ENCODE measurements around the gene POLR1G.

The POLR1G gene, protein sequence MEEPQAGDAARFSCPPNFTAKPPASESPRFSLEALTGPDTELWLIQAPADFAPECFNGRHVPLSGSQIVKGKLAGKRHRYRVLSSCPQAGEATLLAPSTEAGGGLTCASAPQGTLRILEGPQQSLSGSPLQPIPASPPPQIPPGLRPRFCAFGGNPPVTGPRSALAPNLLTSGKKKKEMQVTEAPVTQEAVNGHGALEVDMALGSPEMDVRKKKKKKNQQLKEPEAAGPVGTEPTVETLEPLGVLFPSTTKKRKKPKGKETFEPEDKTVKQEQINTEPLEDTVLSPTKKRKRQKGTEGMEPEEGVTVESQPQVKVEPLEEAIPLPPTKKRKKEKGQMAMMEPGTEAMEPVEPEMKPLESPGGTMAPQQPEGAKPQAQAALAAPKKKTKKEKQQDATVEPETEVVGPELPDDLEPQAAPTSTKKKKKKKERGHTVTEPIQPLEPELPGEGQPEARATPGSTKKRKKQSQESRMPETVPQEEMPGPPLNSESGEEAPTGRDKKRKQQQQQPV

DNA sequence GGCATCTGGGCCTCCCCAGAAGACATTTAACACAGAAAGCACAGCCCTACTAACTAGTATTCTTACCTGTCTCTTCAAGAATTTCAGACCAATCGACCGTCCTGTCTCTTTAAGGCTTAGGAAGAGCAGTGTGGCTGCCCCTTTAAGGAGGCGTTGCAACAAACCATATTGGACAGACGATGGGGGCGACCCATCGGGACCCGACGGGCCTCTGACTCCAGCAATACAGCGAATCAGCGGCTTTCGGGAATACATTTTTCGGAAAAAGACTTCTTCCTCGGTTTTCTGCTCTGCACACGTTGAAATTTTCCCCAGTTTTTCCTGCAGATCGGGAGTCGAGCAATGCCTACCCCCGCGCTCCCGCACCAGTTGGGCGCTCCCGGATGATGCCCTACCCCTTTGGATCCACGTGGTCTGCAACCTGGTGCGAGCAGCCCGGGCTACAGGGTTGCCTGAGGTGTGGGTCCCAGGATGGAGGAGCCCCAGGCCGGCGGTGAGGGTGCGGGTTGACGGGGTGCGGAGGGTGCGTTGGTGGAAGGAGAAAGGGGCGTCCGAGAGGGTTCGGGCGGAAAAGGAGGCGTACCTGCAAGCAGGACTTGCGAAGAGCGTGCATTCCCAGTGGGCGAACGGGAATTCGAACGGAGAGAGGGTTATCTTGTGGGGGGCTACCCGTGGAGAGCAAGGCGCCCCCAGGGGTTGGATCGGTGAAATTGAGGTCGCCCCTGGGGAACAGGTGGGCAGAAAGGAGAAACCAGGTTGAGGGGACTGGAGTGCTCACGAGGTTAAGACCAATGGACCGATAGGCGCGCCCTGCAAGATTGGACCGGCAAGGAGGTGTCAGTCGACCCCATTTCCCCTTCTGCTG lies at the start of gene POLR1G:
POLR1G (plus strand) TSS at position 419 of the 865 bp plus-strand sequence; CDS start at position 472, 53 bp downstream.
- DNase-seq, result peak; percentile 95 to 96 (median 96)

DNA sequence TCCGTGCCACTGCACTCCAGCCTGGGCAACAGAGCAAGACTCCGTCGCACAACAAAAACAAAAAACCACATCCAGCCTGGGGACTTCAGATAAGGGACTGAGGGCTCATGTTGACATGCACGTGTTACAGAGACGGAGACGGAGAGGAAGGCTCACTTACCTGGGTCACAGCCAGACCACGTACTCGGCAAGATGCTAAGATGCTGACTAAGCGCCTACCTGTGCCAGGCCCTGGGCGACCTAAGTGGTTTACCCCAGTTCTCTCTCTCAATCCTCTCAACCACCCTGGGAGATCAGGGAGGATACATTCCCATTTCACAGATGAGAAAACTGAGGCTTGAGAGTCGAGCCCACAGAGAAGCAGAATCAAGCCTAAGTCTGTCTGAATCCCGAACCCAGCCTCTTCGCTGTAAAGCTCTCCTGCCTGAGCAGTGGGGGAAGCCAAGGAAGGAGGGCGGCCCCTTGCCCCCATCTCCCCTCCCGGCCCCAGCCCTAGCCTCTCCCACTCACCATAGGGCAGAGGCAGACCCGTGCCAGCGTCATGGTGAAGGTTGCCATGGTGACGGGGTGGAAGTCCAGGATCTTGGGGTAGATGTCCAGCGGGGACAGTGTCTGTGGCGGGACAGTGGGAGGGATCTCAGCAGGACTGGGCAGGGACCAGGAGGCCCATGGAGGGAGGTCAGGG lies 49.5 kb upstream of the POLR1G start:
- no peak for DNase-seq

DNA sequence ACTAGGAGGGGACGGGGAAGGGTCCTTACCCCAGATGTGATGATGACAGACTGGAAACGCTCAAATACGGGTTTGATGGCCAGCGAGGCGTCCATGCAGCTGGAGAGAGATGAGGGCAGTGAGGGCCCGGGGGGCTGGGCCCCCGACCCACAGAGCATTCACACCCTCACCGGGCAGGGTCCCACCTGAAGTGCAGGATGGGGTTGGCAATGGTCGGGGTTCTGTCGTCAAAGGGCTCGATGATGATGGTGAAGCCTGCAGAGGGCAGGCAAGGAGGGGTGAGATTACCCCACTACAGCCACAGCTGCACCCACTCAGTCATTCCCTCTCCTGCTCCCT lies 49.0 kb upstream of the POLR1G start:
- DNase-seq, result no peak

DNA sequence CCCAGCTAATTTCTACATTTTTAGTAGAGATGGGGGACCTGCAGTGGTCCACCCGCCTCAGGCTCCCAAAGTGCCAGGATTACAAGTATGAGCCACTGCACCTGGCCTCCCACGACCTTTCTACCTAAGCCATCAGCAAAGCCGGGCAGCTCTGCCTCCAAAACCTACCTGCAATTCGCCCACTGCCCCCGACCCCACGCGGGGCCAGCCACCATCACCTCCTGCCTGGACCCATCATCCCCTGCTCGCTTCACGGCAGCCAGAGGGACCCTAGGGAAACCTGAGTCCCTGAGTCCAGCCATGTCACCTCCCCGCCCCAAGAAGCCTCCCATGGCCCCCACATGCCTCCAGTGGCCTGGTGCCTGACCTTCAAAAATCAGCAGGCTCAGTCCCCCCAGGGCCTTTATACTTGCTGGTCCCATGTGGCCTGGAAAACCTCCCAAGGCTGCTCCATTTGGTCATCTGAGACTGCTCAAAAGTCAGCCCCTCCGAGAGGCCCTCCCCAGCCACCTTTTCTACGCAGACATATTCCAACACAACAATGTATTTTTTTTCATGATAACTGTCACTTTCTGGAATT lies 48.1 kb upstream of the POLR1G start:
- no peak for DNase-seq

DNA sequence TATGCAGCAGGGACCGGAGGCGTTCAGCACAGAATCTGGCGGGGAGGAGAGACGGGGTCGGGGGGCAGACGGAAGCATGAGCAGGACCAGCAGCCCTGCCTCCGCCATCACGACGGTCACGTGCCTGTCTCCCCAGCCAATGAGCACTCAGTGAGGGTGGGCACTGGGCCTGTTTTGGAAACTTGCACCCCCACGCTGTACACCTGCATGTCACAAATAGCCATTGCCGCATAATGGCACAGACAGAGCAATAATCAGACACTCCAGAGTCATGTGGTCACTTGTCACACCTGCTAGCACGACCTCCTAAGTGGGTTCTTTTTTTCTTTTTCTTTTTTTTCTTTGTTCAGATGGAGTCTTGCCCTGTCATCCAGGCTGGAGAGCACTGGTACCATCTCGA lies 44.8 kb upstream of the POLR1G start:
- peak in 1 of 3 experiments; percentile 29 for DNase-seq

DNA sequence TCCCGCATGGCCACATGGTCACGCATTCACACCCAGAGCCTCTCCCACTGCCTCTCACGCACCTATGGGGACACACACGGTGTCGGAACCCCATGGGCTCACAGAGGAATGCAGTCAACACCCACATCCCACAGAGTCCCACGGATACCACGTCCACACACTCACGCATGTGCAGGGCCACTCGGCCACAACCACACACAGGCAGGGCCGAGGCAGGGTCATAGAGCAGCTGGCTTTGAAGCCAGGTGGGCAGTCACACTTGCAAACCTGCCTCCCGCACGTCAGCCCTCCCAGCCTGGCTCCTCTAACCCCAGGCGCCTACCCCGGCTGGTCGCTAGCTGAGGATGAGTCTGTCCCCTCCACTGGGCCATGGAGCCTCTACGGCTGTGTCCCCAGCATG lies 44.2 kb upstream of the POLR1G start:
- no peak for DNase-seq

DNA sequence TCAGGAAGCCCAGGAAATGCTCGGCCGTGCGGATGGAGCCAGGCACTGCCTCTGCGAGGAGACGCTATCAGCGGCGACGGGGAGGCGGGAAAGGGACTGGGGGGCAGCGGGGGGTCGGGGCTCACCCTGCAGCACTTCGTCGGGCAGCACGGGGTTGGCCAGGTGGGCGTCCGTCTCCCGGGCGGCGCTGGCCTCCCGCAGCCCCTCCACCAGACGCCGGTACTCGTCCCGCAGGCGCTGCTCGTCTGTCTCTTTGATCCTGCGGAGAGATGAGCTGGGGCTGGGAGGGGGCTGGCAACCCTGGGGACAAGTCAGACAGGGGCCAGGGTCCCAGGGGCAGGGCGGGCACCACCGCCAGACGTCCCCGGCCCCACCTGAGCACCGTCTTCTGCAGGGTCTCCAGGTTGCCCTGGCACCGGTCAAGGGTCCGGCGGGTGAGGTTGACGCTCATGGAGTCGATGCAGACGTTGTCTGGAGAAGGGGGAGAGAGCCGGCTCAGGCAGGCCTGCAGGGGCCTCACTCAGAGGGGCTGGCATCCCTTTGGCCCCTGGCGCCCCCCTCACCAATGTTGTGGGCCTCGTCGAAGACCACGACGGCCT lies 42.5 kb upstream of the POLR1G start:
- DNase-seq, result no peak

DNA sequence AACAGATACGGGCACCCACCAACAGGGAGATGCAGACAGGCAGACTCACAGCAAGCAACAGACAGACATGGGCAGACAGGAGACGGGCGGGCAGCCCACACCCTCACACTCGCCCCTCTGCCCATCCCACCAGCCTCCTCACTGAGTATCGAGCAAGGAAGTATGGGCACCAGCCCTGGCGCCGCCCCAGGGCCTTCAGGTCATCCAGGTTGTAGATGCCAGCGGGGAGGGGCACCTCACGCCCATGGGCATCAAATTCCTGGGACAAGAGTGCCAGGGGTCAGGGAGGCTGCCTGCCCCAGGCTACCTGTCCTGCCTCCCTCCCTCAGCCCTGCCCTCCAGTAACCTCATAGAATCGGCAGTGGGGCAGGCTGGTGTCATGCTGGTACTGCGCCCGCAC lies 41.7 kb upstream of the POLR1G start:
- no peak for DNase-seq

DNA sequence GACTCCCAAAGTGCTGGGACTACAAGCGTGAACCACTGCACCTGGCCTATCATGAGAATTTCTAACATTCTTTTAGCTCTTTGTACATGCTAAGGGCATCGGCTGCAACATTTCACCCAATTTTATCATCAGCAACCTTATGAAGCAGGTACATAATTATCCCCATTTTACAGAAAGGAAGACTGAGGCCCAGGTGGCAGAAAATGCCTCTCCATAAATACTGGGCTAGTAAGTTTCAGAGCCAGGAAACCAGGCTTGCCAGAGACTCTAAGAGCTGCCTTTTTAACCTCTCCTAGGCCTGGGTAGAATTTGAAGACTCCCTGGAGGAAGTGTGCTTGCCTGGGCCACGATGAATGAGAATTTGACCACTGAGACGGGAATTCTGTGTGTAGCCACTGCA lies 38.3 kb upstream of the POLR1G start:
- DNase-seq, result no peak

DNA sequence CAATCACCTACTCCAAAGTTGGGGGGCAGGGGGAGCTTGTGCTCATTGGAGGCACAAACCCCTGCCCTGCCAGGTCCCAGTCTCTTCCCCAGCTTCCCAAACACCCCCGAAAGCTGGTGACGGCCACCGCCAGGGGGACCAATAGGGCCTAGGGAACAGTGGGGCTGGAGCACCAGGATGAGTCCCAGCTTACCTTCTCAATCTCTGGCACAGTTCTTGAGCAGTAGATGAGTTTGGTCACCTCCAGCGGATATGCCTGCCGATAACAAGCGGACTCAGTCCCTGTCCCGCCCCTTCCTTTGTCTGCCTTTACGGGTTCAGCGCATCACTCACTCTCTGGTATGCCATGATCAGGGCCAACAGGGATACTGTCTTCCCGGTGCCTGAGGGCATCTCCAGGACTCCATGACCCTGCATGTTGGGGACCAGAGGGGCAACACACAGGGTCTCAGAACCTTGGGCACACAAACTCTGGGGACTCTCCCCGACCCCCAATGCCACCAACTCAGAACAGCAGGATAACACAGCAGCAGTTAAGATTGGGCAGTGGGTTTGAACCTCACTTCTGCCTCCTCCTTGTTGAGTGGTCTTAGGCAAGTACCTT lies 37.6 kb upstream of the POLR1G start:
- DNase-seq, result no peak

DNA sequence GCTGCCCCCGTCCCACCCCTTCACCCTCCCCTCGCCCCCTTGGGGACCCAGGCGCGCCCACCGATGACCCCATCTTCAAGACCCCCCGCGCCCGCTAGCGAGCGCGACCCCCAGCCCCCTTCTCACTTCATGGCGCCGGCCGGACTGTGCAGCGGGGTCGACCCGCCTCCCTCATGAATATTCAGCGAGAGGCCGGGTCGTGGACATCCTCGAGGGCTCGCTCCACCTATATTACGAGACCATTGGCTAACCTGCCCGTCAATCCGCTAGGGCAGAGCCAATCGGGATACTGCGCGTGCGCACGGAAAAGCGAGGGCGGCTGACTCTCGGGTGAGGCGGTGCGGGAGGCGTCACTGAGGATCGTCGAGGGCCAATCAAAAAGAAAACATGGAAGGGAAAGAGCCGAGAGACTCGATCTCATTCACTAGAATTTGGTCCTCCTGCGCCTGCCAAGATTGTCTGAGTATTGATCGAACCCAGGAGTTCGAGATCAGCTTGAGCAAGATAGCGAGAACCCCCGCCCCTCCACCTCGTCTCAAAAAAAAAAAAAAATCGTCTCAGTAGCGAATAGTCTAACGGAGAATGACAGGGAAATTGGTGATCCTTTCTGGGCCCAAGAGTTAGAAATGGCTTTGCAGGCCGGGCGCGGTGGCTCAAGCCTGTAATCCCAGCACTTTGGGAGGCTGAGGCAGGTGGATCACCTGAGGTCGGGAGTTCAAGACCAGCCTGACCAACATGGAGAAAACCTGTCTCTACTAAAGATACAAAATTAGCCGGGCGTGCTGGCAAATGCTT lies 35.8 kb upstream of the POLR1G start, which contains the start of gene ERCC2:
ERCC2 (minus strand) TSS at position 164 of the 795 bp plus-strand sequence; CDS start at position 131, 33 bp downstream.
- peak; percentile 97 to 99 (median 99) for DNase-seq

DNA sequence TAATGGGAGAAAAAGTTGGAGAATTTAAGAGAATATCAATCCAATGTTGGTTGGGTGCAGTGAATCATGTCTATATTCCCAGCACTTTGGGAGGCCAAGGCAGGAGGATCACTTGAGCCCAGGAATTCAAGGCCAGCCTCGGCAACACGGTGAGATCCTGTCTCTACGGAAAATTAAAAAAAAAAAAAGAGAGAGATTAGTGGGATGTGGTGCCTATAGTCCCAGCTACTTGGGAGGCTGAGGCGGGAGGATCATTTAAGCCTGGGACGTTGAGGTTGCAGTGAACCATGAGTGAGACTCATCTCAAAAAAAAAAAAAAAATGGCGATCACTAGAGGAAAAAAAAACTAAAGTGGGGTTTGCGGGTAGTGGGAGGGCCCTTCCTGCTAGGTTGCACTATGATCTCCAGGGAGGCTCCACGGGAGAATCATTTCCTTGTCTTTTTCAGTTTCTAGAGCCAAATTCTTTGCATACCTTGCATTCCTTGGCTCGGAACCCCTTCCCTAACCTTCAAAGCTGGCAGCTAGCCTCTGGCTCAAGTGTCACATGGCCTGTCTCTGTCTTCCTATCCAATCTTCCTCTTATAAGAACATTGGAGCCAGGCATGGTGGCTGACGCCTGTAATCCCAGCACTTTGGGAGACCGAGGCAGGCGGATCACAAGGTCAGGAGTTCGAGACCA lies 30.3 kb upstream of the POLR1G start:
- DNase-seq, result no peak

DNA sequence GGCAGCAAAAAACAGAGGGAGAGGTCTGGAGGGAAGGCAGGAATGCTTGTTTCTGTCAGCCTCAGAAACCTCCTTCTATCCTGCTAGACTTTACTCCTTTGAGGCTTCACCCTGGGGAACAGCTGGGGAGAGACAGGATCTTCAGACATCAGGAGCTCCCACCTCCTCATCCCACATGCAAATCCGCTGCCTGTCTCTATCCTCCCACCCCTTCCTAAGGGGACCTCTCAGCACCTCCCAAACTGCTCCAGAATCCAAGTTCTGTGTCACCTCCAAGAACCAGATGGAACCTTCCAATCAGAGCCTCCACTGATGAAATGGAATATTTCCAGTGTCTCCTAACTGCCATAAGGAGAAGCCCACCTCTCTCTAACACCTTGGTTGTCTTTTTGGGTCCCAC lies 26.3 kb upstream of the POLR1G start:
- no peak for DNase-seq

DNA sequence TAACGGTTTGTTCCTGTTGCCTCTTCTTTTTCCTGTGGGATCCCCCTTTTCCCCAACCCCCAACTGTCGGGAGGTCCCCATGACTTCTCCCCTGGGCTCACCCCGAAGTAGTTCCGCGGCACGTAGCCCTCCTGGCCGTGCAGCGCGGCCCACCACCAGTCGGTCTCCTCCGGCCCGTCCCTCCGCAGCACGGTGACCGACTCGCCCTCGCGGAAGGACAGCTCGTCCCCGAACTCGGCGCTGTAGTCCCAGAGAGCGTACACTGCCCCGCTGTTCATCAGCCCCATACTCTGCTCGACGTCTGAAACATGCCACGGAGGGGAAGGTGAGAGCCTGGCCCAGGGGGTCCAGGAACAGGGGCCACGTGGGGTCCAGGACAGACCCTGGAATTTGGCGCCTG lies 24.0 kb upstream of the POLR1G start:
- DNase-seq, result no peak

DNA sequence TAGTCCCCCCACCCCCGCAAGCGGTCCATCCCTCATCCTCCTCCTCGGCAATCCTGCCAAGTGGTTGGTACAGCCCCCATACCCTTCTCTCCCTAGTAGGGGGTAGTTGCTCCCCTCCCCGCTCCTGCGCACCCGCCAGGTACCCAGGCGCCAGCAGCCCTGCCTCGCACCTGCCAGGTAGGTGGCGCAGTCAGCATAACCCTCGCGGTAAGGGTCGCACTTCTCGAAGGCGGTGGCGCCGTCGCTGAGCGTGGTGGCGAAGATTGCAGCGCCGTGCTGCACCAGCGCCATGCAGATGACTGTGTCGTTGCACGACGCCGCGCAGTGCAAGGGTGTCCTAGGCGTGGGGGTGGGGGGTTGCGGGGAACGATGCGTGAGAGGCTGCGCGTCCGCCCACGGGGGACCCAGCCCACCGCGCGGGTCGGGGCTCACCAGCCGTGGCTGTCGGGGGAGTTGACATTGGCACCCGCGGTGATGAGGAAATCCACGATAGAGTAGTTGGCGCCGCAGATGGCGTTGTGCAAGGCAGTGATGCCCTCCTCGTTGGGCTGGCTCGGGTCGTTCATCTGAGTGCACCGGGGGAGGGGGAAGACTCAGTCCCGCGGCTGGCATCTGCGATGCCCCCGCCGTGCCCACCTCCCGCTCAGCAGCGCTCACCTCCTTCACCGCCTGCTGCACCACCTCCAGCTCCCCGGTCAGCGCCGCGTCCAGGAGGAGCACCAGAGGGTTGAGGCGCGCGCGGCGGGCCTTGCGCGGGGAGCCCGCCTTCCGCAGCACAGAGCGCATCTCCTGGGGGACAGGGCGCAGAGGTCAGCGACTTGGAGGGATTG lies 20.8 kb upstream of the POLR1G start:
- no peak for DNase-seq

DNA sequence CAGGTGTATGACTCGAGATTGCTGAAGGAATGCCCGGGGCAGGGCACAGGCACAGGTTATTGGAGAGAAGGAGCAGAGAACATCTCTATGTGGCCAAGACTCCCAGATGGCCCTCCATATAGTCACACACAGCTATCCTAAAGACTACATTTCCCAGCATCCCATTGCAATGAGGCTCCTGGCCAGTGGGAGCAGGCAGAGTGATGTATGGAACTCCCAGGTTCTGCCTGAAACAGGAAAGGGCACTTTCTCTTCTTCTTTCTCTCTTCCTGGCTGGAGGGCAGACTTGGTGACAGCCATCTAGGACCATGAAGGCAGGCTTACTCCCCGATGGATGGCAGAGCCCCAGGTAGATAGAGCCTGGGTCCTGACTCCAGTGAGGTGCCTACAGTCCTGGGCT lies 15.1 kb upstream of the POLR1G start:
- no peak for DNase-seq

DNA sequence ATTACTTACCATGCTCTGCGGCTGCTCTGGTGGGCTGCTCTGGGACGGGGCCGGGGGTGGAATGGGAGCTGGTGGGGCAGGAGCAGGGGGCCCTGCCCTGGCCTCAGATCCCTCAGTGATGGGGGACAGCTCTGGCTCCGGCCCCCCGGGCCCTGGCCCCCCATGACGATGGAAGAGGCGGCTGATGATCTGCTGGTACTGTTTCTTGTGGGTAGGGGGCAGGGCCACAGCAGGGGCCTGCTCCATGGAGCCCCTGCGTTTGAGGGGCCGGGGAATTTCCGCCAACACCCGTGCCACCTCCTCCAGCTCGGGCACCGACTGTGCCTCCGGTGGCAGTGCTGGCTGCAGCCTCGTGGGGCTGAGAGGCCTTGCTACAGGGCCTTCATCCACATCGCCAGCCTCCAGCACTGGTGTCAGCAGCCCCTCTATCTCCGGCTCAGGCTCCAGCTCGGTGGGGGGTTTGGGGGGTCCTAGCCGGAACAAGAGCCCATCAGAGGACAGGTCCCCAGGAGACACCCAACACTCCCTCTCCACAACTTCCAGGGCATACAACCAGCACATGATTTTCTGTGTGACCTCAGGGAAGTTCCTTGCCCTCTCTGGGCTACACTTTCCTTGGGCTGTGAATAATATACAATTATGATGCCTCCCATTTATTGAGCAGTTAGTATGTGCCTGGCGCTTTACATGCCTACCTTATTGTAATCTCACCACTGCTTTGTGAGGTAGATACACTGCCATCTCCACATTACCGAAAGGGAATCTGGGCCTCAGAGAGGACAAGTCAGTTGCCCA lies 14.4 kb upstream of the POLR1G start:
- DNase-seq, result no peak

DNA sequence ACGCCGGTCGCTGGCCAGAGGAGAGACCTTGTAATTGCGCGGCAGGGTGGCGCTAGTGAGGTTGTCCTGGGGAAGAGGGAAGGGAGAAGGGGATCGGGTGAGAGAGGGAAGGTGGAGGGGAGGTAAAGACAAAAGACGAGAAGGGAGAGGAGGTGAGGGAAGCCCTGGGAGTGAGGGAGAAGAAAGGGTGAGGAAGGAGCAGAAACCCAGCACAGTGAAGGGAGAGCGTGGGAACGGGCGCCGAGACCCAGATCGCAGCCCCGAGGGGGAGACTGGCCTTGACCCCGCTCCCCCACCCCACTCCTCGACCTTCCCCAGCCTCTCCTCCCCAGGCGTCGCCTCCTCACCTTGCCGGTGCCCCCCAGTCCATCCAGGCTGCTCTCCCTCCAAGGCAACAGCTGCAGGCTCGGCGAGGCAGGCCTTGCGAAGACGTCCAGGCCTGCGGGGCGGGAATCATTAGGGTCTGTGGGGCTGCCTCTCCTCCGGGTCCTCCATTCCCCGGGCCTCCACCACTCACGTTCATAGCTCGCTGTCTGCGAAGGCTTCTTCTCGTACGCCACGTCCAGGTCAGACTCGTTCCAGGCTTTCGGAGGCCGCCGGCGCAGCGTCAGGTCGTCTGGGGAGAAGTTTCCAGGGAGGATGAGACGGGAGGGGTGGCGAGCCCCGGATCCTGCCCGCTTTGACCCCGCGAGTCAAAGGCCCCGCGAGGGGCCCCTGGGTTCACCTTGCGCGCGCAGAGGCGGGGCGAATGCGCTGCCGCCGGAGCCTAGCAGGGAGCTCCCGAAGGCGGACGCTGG lies 10.4 kb upstream of the POLR1G start:
- no peak for DNase-seq

Data from NCI-H1417 (cell line).